ENCODE results near the gene TNNI2.

GRCh38 chr11:1860108-1860507, 21.3 kb downstream of the TNNI2 start:
- TF ChIP-seq CTCF (conservative IDR thresholded peaks at IDR 0.05; ENCODE audit: low read length): no peak
- TF ChIP-seq EZH2phosphoT487 (IDR thresholded peaks at IDR 0.05; ENCODE audit: borderline replicate concordance, low read depth, low read length): no peak

Data from OCI-LY7 (cell line).